ENCODE measurements around the gene RPS6KB2. TPM values are rescaled to one million over a fixed set of nuclear protein-coding genes. Genes with fewer than 3 reads are reported as not detected.

RPS6KB2 gene
- total RNA-seq, 1 experiment from 2014 or later: 54.1 TPM

GRCh38 chr11:67429038-67429668, 859 bp downstream of the RPS6KB2 start:
- POLR2A ChIA-PET: interaction anchor here (1.4 to 1.7 kb wide), 2 partner anchors 10 to 154 kb away, joined by 3 read pairs; partner anchors contain the start of gene GSTP1
- intact Hi-C loops (cut with micrococcal nuclease): loop anchor here (2.0 to 5.0 kb wide), 2 partner anchors 36 to 78 kb away; partner anchors contain the start of genes CDK2AP2 and PITPNM1
- CTCF ChIA-PET: no interaction called here
- BruUV-seq (replicated peaks): TSS peak; percentile 53
- no peak for TF ChIP-seq JUND (IDR thresholded peaks at IDR 0.05)
- TF ChIP-seq EZH2 (IDR thresholded peaks at IDR 0.05): no peak
- TF ChIP-seq EZH2phosphoT487 (IDR thresholded peaks at IDR 0.05; ENCODE audit: borderline replicate concordance): no peak
- no peak for TF ChIP-seq ZBTB33 (IDR thresholded peaks at IDR 0.05; ENCODE audit: extremely low read depth, insufficient replicate concordance, low read length)
- TF ChIP-seq ELF1 (IDR thresholded peaks at IDR 0.05; ENCODE audit: borderline replicate concordance, low read depth): no peak
- TF ChIP-seq YY1 (IDR thresholded peaks at IDR 0.05; ENCODE audit: extremely low read depth, insufficient replicate concordance, low read depth, low read length): no peak
- no peak for TF ChIP-seq SP1 (IDR thresholded peaks at IDR 0.05; ENCODE audit: low read depth)
- Histone ChIP-seq H3K27me3 (ENCODE audit: insufficient read depth, low read length) (no peaks in the 10 kb centered on the region), H3K9ac (ENCODE audit: low read length) (peak overlapping the region; percentile 92), H3K27ac (ENCODE audit: low read depth, low read length) (peak overlapping the region; percentile 71), H3K36me3 (ENCODE audit: control insufficient read depth in 1 of 2, insufficient read depth in 2 of 2, low read length in 2 of 2) (peaks cover 10 to 17% of the 10 kb centered on the region in 2 experiments; a peak in 3 of 4 replicates), H3K4me2 (ENCODE audit: low read length) (peak overlapping the region; percentile 95), H3K9me3 (ENCODE audit: control insufficient read depth in 1 of 2, insufficient read depth in 1 of 2, low read depth in 1 of 2, low read length in 2 of 2) (no peaks in the 10 kb centered on the region), H3K4me1 (ENCODE audit: control insufficient read depth in 1 of 2, insufficient read depth in 2 of 2, low read length in 2 of 2) (peaks cover 11 to 12% of the 10 kb centered on the region in 2 experiments), H3K9me2 (ENCODE audit: insufficient read depth) (no peaks in the 10 kb centered on the region), H4K20me1 (ENCODE audit: insufficient read depth) (no peaks in the 10 kb centered on the region), H3K79me2 (ENCODE audit: insufficient read depth, low read length) (peaks cover 27% of the 10 kb centered on the region), H3K4me3 (replicated peaks in 1 of 2; ENCODE audit: low read depth in 1 of 2, low read length in 2 of 2) (peak overlapping the region; percentile 91 to 98), H2AFZ (ENCODE audit: low read depth, low read length, poor library complexity, severe bottlenecking) (no peak overlapping the region)
- ATAC-seq: peak; percentile 16; the same call in 1 of the 2 replicates
- DNase-seq (ENCODE audit: low read depth, low spot score): no peak
- RAD21 ChIA-PET (ENCODE audit: low non-redundant PET in 1 of 2, low total read pairs in 2 of 2, uncharacterized antibody in 2 of 2, unreplicated experiment in 2 of 2): interaction anchor here in 1 of 2 experiments (0.6 kb wide), 1 partner anchor 335 kb away, joined by 4 read pairs; no protein-coding TSS in a partner anchor
